ENCODE data around the gene FGF5.
"Not testable (repeated sequence)": the region's sequence is repeated elsewhere in the genome, so short reads cannot be mapped to it uniquely, and the experiment has no call there.

The FGF5 gene

DNA sequence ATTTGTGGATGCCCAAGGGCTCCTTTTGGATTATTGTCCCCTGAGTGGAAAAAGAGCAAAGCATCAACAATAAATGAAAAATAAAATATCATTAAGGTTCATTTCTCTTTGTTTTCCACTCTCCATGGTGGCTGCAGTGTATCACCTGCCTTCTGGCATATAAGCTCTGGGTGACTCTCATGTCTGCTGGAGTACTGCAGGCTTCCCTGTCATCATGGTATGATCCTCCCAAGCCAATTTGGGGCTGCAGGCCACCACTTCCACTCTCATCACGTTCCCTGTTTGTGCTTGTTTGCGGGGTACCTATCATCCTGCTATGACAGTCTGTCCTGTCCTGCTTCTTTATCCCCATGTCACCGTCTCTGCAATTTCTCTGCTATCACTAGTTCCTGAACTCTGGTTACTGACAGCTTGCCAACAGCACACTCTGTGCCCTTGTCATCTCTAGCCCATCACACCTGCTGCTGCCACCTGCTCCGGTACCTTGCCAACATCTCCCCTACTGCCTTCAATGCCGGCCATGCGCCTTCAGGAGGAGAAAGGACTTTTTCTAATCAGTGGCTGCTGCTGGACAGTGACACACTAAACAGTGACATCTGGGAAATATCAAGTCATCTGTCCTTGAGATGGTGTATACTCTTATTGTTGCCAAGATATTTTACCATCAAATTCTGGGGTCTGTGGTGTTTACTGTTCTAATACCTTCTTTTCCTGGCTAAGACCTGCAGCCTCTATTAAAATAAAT is 23.0 kb upstream of the FGF5 start:
- Histone ChIP-seq H3K9ac (ENCODE audit: insufficient read length) (no peak overlapping the region), H3K27ac (no peak overlapping the region), H3K4me3 (no peak overlapping the region), H3K36me3 (ENCODE audit: insufficient read depth, low read length) (no peaks in the 10 kb centered on the region), H3K9me3 (ENCODE audit: low read depth, low read length) (no peaks in the 10 kb centered on the region)
- DNase-seq (ENCODE audit: low read depth, low spot score) = no peak
- no peak for TF ChIP-seq FOXP2 (optimal IDR thresholded peaks at IDR 0.05; ENCODE audit: control extremely low read depth, extremely low read length, insufficient read depth)
- no peak for TF ChIP-seq EZH2 (IDR thresholded peaks at IDR 0.05)
- no peak for TF ChIP-seq POLR2AphosphoS5 (IDR thresholded peaks at IDR 0.05; ENCODE audit: borderline replicate concordance, low read depth, low read length)

DNA sequence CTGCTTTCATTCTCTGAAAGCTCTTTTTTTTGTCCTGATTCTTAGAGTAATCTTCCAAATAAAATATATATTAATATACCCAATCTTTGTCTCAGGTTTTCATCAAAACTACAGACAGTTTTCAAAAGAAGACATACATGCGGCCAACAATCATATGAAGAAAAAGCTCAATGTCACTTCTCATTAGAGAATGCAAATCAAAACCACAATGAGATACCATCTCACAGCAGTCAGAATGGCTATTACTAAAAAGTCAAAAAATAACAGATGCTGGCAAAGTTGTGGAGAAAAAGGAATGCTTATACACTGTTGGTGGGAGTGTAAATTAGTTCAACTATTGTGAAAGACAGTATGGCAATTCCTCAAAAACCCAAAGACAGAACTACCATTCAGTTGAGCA is 19.0 kb upstream of the FGF5 start:
- H3K4me3 ChIP-seq; H3K27ac ChIP-seq; DNase-seq (ENCODE audit: low read depth, low spot score); H3K9me3 ChIP-seq (ENCODE audit: low read depth, low read length); H3K36me3 ChIP-seq (ENCODE audit: insufficient read depth, low read length); H3K9ac ChIP-seq (ENCODE audit: insufficient read length): not testable (repeated sequence)

DNA sequence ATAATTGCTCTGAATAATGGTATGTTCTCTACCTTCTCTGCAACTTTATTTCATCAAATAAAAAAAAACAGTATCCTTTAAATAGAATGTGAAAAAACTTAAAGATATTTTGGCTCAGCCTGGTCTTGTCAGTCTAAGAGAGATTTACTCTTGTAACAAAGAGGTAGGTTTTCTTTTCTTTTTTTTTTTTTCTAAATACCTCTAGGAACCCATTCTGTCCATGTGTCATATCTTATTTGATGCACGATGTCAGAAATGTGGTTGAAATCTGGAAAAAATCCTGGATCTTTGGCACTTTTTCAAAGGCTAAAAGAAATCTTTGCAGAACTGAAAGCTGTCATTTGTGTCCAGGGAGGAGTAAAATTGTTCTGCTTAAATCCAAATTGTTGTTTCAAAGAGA is 17.3 kb upstream of the FGF5 start:
- H3K4me3 ChIP-seq = no peak overlapping the region
- TF ChIP-seq EZH2 (IDR thresholded peaks at IDR 0.05) (no peak), POLR2AphosphoS5 (IDR thresholded peaks at IDR 0.05; ENCODE audit: borderline replicate concordance, low read depth, low read length) (no peak), FOXP2 (optimal IDR thresholded peaks at IDR 0.05; ENCODE audit: control extremely low read depth, extremely low read length, insufficient read depth) (no peak)
- H3K9me3 ChIP-seq (ENCODE audit: low read depth, low read length) = no peaks in the 10 kb centered on the region
- H3K36me3 ChIP-seq (ENCODE audit: insufficient read depth, low read length) = no peaks in the 10 kb centered on the region
- no peak overlapping the region for H3K27ac ChIP-seq
- H3K9ac ChIP-seq (ENCODE audit: insufficient read length) = no peak overlapping the region
- DNase-seq (ENCODE audit: low read depth, low spot score) = no peak

DNA sequence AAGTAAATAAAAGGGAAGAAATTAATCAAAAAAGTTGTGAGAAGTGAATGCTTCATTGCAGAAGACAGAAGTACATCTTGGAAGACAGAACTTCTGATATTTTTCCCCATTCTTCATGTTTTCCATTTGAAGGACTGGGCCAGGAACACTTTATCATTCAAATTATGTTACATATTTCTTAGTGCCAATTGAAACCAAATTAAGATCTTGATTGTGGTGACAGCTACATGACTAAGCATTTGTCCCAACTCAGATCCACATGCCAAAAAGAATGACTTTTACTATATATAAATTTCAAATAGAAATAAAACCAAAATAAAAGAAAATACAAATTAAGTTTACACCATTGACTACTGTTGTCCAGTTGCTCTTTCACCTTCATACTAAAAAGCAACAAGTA is 14.0 kb upstream of the FGF5 start:
- TF ChIP-seq EZH2 (IDR thresholded peaks at IDR 0.05) (no peak), POLR2AphosphoS5 (IDR thresholded peaks at IDR 0.05; ENCODE audit: borderline replicate concordance, low read depth, low read length) (no peak), FOXP2 (optimal IDR thresholded peaks at IDR 0.05; ENCODE audit: control extremely low read depth, extremely low read length, insufficient read depth) (no peak)
- Histone ChIP-seq H3K36me3 (ENCODE audit: insufficient read depth, low read length) (no peaks in the 10 kb centered on the region), H3K9me3 (ENCODE audit: low read depth, low read length) (no peaks in the 10 kb centered on the region), H3K27ac (no peak overlapping the region), H3K9ac (ENCODE audit: insufficient read length) (no peak overlapping the region), H3K4me3 (no peak overlapping the region)
- DNase-seq (ENCODE audit: low read depth, low spot score) = no peak

GRCh38 chr4:80252953-80253352 is 13.5 kb upstream of the FGF5 start:
- Histone ChIP-seq H3K36me3 (ENCODE audit: insufficient read depth, low read length) (no peaks in the 10 kb centered on the region), H3K27ac (no peak overlapping the region), H3K4me3 (no peak overlapping the region), H3K9me3 (ENCODE audit: low read depth, low read length) (no peaks in the 10 kb centered on the region), H3K9ac (ENCODE audit: insufficient read length) (no peak overlapping the region)
- TF ChIP-seq FOXP2 (optimal IDR thresholded peaks at IDR 0.05; ENCODE audit: control extremely low read depth, extremely low read length, insufficient read depth) = no peak
- TF ChIP-seq EZH2 (IDR thresholded peaks at IDR 0.05) = no peak
- TF ChIP-seq POLR2AphosphoS5 (IDR thresholded peaks at IDR 0.05; ENCODE audit: borderline replicate concordance, low read depth, low read length) = no peak
- no peak for DNase-seq (ENCODE audit: low read depth, low spot score)

DNA sequence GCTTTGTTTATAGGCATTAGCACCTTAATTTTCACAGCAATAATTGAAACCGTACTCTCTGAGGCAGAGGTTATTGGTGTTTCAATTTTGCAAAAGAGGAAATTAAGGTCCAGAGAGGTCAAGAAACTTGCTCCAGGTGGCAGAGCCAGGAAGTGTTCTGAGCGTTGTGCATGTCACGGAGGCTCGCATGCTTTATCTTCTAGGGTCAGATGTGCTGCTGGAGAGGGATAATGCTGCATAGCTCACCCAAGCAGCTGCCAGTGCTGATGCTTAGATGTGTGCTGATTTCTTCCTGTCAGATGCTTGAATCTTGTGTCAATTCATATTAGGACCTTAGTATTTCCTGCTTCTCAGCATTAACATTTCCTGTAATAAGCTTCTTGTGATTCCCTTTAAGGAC is 13.0 kb upstream of the FGF5 start:
- no peak for TF ChIP-seq POLR2AphosphoS5 (IDR thresholded peaks at IDR 0.05; ENCODE audit: borderline replicate concordance, low read depth, low read length)
- no peak for TF ChIP-seq EZH2 (IDR thresholded peaks at IDR 0.05)
- no peak for TF ChIP-seq FOXP2 (optimal IDR thresholded peaks at IDR 0.05; ENCODE audit: control extremely low read depth, extremely low read length, insufficient read depth)
- H3K4me3 ChIP-seq = no peak overlapping the region

DNA sequence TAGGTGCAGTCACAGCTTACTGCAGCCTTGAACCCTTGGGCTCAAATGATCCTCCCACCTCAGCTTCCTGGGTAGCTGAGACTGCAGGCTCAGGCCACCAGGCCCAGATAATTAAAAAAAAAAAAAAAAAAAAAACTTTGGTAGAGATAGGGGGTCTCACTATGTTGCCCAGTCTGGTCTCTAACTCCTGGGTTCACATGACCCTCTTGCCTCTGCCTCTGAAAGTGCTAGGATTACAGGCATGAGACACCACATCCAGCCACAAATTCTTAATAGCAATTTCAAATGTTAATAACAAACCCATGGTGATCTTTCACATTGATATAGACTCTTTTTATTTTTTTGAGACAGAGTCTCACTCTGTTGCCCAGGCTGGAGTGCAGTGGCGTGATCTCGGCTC is 12.3 kb upstream of the FGF5 start:
- TF ChIP-seq EZH2 (IDR thresholded peaks at IDR 0.05) (no peak), POLR2AphosphoS5 (IDR thresholded peaks at IDR 0.05; ENCODE audit: borderline replicate concordance, low read depth, low read length) (no peak), FOXP2 (optimal IDR thresholded peaks at IDR 0.05; ENCODE audit: control extremely low read depth, extremely low read length, insufficient read depth) (no peak)
- DNase-seq (ENCODE audit: low read depth, low spot score) = no peak
- Histone ChIP-seq H3K9ac (ENCODE audit: insufficient read length) (no peak overlapping the region), H3K36me3 (ENCODE audit: insufficient read depth, low read length) (no peaks in the 10 kb centered on the region), H3K27ac (no peak overlapping the region), H3K9me3 (ENCODE audit: low read depth, low read length) (no peaks in the 10 kb centered on the region), H3K4me3 (no peak overlapping the region)

More for the DNA sequence above, 13.0 kb upstream of the FGF5 start:
- H3K9ac ChIP-seq (ENCODE audit: insufficient read length) = no peak overlapping the region
- H3K27ac ChIP-seq = no peak overlapping the region
- H3K9me3 ChIP-seq (ENCODE audit: low read depth, low read length) = no peaks in the 10 kb centered on the region
- no peak for DNase-seq (ENCODE audit: low read depth, low spot score)
- no peaks in the 10 kb centered on the region for H3K36me3 ChIP-seq (ENCODE audit: insufficient read depth, low read length)

DNA sequence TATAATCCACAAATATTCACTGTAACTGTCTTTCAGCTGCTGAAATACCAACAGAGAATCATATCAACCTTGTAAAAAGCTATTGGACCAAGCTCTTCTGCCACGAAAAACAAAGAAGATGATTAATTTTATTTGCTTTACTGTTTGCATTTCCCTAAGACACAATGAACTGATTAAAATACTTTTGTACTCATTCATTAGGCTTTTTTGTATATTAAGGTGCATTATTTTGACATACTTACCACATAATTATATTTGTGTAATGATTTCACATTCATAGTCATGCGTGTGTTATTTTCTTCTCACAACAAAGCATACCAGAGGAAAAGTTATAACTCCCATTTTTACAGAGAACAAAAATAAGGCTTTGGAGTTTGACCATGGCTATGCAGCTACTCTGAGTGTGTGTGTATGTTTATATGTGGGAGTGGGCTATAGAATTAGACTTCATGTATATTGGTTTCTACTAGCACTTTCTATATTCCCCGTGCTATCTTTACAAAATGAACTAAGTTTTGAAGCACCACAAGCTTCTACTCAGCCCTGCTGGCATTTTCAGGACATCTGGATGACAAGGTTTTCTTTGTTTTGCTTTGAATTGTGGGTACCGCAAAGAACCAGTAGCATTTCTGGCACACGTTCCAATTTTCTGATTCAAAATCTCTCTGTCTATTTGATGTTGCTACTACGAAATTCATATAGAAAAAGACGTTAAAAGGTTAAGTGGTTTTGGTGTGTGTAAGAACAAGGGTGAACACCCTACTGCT is 11.0 kb upstream of the FGF5 start:
- Histone ChIP-seq H3K36me3 (ENCODE audit: insufficient read depth, low read length) (no peaks in the 10 kb centered on the region), H3K4me3 (no peak overlapping the region), H3K9me3 (ENCODE audit: low read depth, low read length) (no peaks in the 10 kb centered on the region), H3K27ac (no peak overlapping the region), H3K9ac (ENCODE audit: insufficient read length) (no peak overlapping the region)
- DNase-seq (ENCODE audit: low read depth, low spot score) = no peak
- TF ChIP-seq FOXP2 (optimal IDR thresholded peaks at IDR 0.05; ENCODE audit: control extremely low read depth, extremely low read length, insufficient read depth) = no peak
- no peak for TF ChIP-seq EZH2 (IDR thresholded peaks at IDR 0.05)
- TF ChIP-seq POLR2AphosphoS5 (IDR thresholded peaks at IDR 0.05; ENCODE audit: borderline replicate concordance, low read depth, low read length) = no peak
